Brain pericyte (primary cell): ENCODE data around the gene HAL.

Experiments used
- DNase-seq: peaks from one replicate; pipeline ENCODE4 v3.0.0-alpha.2; 2012; ENCODE audit warnings: low read depth, low spot score

The HAL gene

DNA sequence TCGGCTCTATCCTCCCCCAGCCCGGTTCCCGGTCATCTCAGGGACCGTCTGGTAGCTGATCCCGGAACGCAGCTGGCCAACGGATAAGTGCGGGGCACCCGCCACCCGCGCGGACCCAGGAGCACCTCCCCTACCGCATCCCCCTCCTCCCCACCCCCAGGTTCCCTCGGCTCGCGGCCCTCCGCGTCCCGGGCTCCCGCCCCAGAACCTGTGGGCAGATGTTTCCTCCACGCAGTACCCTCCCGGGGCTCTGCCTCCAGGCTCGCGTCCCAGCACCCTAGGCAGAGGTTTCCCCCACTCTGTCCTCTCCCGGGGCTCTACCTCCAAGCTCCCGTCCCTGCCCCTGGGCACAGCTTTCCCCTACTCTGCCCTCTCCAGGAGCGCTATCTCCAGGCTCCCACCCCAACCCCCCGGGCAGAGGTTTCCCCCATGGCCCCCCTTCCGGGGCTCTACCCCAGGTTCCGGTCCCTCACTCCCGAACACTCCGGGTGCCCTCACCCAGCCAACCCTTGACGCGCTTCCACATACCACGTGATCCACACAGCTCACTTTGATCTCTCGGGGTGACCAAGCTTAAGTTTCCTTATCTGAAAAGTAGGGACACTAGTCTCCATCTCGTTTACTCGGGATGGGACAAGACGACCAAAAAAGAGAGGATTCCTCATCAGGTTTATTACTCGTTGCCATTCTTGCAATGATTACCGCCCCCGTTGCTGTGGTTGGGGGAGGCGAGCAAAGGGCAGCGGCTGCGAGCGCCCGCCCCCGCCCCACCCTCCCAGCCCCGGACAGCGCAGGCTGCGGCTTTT lies 53.4 kb downstream of the HAL start, which contains the start of gene CCDC38:
Gene CCDC38, minus strand, starts transcription at position 91 of the 806 bp plus-strand sequence. CDS start 6,105 bp downstream, outside the sequence.
- DNase-seq: no peak

DNA sequence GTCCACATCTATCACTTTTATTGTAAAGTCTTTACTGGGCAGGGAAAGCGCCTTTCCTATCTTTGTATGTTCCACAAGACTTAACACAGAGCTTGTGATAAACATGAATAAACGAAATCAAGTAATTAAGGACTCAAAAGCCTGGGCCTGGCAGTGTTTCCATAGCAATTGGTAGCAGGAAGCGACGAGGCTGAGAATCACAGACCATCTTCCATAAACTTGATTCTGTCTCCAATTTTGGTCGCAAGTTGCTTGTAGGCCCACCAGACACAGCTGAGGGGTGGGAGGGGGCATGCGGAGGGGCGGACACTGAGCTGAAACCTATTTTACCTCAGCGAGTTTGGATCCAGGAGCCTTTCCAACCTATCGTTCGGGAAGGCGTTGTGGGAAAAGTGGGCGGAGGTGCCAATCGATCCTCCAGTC lies 54.0 kb downstream of the HAL start:
- no peak for DNase-seq

DNA sequence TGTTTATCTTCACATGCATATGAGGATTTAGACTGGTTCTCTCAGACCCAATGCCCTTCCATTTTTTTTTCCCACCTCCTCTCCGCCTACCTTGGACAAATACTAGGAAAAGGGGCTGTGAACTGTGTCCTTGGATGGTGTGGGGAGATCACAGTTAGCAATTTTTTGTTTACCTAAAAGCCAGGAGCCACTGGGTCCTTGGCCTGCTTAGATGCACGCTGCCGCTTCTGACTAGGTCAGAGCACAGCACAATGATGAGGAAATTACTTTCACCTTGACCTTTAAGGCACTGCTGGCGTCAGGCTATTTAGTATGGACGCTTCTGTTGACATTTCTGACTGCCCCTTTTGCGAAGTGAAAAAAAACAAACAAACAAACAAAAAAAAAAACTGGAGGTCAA lies 55.6 kb downstream of the HAL start:
- DNase-seq: no peak
